Stimulated activated CD8-positive, alpha-beta memory T cell treated with anti-CD3 and anti-CD28 coated beads, Interleukin-7, amount 100 ng/mL, for 1 hour (primary cell): ENCODE measurements around the gene CCDC93.

Experiments
- DNase-seq, 2 donors: peaks; one replicate each; pipeline ENCODE4 v3.0.0-alpha.2; 2020; ENCODE audit warnings: low read depth in 2 of 2

The CCDC93 gene

GRCh38 chr2:117902933-117903332 is 110.9 kb downstream of the CCDC93 start:
- no peak for DNase-seq

GRCh38 chr2:117888897-117889296 is 125.0 kb downstream of the CCDC93 start:
- no peak for DNase-seq

DNA sequence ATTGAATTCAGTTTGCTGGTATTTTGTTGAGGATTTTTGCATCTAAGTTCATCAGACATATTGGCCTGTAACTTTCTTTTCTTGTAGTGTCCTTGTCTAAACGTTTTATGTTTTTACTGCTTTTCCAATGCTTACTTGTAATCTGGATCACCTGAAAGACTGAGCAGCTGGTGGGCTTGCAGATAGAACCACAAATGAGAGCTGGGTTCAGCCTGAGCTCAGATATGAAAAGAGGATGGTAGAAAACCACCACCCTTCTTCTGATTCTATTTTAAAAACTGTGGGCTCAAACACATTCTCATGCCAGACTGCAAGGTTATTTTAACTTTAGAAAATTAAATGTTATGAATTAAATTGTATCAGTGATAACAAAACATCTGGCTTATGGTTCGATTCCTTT is 128.6 kb downstream of the CCDC93 start:
- no peak for DNase-seq

DNA sequence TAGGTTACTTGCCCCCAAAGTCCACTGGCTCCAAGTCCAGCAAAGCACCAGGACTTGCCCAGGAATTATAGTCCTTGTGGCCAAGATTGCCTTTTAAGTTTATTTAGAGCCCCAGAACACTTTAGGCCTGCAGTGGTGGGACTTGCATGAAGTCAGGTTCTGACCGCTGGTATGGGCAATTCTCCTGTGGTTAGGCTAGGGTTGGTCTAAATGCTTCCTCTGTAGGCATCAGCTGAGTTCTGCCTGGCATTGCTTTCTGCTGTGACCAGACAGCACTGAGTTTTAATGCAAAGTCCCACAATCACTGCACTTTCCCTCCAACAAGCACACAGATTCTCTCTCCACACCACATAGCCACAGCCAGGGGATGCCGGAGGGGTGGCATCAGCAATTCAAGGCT is 134.9 kb downstream of the CCDC93 start:
- DNase-seq: no peak

- no peak for DNase-seq
Observed at GRCh38 chr2:117875786-117876185, 138.1 kb downstream of the CCDC93 start.
